Right renal pelvis (tissue), 4 donors: ENCODE results near the gene OS9. TPM values are rescaled to one million over a fixed set of nuclear protein-coding genes. Genes with fewer than 3 reads are reported as not detected.
"Not testable (repeated sequence)": the region's sequence is repeated elsewhere in the genome, so short reads cannot be mapped to it uniquely, and the experiment has no call there.

Experiments used
- DNase-seq, 4 donors: peaks; one replicate each; pipeline ENCODE4 v3.0.0-alpha.2; 2013; ENCODE audit warnings: low read depth in 4 of 4, low spot score in 3 of 4, missing footprints in 1 of 4
- polyA plus RNA-seq, 4 donors: library from polyadenylated mRNA; unstranded; fragments of 120-200 nt; gene quantifications; one replicate each; pipeline ENCODE4 v1.2.1, GENCODE V29; 2013; ENCODE audit not compliant: insufficient read length in 4 of 4

The OS9 gene
- polyA plus RNA-seq, 4 donors, result 209 to 223 (median 214) TPM

DNA sequence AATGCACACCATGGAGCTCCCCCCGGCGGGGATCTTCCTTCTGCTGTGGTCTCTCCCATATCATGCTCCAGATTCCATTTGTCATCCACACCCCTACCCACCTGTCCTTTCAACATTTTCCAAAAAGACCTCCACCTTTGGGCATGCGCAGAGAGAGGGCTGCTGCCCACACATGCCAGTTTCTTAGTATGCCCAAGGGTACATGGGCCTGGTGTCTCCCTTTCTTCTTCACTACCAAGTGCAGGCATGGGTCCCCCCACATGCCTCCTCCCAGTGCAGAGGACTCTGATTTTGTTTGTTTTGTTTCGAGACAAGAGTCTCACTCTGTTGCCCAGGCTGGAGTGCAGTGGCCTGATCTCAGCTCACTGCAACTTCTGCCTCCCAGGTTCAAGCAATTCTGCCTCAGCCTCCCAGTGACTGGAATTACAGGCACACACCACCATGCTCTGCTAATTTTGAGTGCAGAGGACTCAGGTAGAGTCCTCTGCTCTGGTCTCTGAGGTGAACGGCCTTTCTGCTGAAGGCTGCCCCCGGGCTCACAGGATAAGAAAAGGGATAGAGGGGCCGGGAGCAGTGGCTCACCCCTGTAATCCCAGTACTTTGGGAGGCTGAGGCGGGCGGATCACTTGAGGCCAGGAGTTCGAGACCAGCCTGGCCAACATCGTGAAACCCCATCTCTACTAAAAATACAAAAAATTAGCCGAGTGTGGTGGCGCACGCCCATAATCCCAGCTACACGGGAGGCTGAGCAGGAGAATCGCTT, 28.1 kb downstream of the OS9 start:
- DNase-seq, result not testable (repeated sequence)

DNA sequence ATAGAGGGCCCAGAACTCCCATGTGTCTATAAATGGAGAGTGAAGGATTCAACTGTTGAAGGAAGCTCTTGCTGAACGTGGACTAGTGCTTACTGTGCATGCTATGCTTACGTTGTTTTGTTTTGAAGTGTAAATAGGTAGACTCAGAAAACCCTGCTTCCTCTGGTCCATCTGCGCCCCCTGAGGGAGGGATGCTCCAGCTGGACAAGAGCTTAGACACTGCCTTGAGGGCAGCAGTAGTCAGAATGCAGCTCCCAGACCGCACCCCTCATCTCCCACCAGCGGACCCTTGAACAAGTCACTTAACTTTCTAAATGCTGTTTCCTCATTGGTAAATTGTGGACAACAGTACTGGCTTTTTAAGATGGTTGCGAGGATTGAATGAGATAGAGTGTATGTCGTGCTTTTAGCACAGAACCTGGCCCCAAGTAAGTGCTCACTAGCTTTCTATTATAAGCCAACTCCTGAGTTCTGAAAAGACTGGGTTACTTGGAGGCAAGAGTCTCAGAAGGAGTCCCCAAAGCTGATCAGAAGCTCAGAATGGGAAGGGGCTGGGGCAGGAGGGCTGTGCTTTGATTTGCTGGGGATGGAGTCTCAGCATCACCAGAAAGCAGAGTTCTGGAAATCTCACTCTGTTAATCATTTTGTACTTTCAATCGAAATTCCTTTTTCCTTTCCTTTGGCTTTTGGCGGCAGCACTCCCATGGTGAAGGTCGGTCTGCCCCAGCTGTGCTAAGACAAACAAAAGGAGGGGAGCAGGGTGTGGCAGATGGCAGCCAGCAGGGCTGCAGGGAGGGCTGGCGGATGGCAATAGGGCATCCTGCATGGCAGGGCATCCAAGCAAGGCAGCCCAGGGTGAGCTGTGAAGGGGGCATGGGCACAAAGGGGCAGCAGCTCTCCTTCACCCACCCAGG, 29.0 kb downstream of the OS9 start:
- DNase-seq, result no peak

DNA sequence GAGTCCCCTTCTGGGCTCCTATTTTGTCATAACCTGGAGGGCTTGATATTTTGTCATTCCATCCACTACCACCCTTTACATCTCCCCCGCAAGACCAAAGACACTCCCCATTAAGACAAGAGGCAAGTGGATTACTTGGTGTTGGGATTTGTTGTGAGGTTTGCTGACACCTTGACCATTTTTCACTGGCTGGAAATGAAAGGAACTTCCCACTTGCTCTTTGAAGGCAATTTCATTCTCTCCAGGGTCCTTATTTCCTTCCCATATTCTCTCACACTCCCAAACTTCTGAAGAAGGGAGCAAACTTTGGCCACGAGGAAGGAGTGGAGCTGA, 29.7 kb downstream of the OS9 start:
- DNase-seq, result no peak

DNA sequence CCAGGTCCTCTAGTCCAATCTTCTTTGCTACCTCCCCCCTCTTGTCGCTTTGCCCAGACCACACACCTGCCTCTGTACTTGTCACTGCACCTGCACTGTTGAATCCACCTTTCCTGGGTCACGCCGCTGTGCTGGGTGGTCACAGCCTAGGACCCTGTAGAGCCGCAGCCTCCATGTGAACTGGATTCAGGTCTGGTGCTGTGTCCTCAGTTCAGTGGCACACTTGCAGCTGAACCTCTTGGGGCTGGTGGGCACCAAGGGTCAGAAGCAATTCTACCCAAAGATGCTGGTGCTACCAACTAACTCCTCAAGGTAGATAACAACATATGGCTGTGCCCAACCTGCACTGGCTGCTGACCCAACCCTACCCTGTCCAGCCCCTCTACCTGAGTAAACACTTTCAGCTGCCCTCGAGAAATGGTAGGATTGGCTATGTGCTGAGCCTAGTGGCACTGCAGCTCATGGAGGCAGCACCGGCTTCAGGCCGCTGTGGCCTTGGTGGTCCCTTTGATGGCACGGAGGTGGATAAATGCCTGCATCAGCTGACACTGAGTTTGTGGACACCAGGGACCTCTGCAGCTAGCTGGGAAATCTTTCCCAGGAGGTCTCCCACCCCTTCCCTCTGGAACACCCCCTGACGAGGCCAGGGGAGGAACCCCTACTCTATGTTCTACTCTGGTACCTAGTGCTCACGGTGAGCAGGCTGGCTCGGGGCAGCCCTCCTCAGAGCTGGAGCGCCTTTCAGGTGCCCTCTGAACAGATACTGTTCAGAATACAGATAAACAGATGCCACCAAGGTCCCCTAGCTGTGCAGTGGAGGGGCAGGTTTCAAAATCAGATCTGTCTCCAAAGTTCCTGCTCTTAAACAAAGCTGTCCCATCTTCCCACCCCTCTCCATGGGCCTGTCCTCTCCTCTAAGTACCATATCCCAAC, 30.3 kb downstream of the OS9 start:
- no peak for DNase-seq

DNA sequence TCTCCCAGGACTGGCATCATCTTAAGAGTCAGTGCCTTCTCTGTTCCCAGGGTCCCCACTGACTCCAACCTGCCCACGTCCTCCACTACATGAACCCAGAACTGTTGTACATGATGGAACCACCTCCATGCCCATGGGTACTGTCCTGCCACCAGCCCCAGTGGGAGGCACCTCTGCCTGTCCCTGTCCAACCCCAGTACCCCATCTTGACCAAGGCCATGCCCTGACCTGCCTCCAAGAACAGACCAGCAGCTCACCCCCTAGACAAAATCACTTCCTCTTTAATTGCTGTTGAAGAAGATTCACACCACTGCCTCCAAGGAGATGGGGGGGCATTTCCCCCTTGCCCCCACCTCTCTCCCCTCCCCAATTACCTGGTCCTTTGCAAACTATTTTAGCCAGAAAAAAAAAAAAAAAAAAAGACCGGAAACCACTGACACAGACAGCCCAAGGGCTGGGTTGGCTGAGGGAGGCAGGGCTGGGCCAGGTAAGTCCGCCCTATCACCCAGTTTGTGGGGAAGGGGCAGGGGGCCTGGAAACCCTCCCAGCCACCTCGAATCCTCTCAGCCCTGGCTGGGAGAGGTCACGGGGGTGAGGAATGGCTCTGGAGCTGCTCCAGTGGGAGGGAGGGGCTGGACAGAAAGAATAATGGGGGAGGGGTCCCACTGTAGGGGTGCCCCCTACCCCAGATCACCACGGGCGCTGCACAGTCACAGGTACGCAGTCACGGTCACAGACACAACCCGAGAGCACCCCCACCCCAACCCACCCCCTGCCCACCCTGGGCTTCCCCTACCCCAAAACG, 31.2 kb downstream of the OS9 start:
- DNase-seq, result no peak

DNA sequence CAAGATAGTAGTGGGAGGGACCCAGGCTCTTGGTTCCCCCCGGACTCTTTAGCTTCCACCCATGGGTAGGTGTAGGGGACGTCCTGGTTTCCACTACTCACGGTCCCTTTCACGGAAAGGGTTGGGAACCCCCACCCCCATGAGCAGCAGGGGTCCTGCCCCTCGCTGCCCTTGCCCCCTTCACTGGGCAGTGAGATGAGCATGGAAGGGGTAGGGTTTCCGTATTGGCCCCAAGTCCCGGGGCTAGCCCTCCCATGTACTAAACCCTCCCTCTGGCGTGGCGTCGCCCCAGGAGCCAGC, 31.9 kb downstream of the OS9 start:
- DNase-seq, result no peak

DNA sequence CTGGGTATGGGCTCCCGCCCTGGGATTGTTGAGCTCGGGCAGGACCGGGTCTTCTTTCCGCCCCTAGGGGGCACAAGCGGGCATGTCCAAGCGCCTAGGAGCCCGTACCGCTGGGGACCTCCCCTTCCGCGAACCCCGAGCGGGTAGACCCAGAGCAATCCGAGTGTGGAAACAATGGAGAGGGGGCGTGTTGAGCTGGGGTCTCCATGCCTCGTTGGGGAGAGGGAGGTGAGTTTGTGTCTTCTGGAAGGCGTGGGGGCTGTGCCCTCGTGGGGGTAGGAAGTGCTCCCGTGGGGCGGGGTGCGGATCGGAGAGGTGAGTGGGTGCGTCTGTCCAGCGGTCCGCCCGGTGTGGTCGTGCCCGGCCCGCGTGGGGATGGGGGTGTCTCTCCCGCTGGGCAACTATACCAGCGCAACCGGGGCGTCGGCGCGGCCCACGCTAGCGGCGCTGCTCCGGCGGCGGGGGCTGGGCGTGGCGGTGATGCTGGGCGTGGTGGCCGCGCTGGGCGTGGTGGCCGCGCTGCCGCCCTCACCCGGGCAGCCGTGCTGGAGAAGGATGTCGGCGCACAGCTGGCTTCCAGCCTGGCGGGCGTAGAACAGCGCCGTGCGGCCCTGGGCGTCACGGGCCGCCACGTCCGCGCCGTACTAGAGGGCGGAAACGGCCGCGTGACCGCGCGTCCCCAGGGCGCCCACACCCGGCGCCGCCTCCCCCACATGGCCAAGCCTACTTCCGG, 32.4 kb downstream of the OS9 start:
- no peak for DNase-seq

DNA sequence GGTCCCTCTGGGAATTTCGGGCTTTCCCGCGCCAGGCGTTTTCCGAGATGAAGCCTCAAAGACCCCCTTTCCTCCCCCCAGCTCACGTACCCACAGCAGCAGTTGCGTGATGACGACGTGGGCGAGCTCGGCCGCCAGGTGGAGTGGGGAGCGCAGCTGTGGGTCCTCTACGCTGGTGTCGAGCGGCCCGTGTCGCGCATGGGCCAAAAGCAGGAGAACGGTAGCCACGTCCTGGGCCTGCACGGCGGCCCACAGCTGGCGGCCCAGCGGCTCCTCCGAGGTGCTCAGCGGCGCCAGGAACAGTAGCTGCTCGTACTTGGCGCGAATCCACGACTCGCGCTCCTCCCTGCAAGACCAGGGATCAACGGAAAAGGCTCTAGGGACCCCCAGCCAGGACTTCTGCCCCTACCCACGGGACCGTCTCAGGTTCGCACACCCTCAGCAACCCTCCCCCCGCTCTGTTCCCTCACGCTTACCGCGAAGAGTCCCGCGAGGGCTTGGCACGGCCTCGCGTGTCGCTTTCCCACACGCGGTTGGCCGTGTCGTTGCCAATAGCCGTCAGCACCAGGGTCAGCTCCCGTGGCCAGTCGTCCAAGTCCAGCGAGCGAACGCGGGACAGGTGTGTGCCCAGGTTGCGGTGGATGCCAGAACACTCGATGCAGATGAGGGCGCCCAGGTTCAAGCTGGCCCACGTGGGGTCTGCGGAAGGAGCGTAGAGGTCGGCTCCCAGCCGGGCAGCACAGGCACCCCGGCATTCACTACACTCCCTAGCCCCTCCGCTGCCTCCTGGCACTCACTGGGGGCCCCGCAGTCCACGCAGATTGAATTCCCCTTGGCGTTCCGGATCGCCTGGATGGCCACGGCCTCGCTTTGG, 33.2 kb downstream of the OS9 start:
- no peak for DNase-seq

DNA sequence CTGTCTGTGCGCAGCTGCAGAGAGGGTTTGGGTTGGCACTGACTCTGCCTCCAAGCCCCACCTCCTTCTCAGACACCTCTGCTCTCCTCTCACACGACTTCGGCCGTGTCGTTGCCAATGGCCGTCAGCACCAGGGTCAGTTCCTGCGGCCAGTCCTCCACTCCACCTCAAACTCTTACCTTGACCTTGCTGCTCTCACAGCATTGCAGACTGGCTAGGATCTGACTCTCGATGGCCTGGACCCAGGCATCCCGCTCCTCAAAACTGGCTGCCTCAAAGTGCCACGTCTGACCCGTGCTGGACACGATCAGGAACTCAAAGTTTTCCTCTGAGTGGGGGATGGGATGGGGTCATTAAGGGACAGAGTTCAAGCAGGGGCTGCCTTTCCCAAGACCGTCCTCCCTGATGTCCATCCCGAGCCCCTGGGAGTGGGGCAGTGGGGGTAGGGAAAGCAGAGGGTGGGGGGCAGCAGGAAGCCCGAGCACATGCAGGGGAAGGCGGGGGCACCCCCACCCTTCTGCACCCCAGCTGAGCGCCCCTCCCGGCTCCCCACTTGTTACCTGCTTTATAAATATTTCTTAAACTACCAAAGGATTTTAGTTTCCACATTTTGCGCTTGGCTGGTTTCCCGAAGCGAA, 33.9 kb downstream of the OS9 start:
- no peak for DNase-seq

DNA sequence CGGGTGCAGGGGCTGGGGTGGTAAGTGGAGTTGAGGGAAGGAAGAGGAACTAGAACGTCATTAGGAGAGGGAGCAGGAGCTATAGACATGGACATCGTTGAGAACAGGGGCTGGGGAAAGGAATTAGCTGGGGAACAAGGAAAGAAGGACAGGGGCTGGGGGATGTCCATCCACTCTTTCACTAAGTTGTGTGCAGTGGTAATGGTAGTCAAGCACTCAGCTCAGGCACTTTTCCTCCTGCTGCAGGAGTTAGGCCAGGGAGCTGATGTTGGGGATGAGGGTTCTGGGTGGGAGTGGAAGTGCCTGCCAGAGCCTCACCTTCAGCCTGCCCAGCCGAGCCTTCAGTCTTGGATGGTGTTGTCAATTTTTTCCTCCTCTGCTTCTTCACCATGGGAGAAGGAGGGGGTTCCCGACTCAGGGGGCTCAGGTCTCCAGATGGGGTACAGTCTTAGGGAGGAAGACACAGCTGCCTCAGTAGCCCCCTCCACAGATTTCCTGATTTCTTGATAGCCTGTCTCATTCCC, 35.5 kb downstream of the OS9 start:
- DNase-seq, result no peak

DNA sequence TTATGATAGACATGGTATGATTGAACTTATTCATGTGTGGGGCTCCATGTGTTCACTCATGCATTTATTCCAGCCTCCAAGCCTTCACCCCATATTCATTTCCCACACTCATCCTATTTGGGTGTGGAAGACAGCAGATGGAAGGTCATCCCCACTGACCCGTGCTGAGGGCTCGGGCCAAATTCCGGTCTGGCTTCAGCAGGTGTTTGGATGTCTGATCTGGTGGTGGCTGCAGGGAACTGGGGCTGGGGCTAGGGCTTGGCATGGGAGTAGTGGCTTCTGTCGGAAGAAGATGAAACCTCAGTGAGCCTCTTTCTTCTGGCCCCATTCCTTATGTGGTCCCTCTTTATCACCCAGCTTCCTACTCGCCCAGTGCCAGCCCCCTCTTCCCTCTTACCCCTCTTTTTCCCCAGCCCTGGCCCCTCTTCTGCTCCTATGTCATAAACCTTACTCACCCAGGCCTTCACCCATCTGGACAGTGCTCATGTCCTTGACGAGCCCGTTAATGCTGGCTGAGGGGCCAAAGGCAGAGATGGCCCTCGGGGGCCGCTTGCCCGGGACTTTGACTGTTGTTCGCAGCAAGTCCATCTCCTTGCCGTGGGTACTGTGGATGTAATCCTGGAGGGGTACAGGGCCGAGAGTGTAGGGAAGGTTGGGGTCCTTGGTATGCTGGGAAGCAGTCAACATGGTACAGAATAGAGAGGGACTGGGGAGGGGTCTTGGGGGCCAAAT, 36.6 kb downstream of the OS9 start:
- no peak for DNase-seq

DNA sequence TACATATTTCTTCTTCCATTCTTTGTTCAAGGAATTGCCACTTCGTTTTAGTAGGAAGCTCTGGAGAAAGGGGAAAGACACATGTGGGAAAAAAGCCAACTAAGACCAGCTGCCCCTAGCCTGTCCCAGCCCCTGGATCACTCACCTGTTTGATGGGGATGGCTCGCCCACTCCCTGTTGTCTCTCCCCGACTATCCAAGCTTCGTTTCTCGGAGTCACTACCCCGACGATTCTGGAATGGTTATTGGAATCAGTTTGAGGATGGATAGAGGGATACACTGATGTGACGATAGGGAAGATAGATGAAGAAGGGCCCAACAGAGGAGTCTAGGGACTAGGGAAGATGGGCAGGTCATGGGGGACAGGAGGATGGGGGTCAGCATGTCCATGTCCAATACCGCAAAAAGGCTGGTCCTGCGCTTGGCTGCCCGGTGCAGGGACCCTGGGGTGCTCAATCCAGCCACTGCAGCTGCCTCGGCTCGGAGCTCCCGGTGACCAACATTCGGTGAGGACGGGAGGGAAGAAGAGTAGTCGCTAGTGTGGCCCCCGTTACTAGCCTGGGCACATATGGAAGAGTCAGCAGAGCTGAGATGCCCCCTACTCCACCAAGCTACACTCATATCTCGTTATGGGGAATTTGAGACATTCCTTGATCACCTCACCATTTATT, 37.6 kb downstream of the OS9 start:
- no peak for DNase-seq

DNA sequence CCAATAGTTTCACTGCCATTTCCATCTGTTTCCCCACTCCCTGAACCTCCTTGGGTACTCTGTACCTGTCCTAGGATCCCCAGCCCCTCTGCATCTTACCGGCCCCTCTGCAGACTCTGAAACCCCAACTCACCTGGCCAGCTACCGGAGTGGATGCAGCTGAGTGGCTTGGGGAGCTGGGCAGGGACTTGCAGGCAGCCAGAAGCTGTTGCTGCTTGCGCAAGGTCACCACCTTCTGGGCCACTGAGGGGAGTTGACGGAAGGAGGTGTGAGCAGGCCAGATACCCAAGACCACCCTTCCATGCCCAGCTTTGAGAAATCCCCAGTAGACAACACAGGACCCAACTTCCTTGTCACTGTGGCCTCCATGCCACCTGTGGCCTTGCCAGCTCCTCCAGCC, 38.3 kb downstream of the OS9 start:
- DNase-seq, result no peak

DNA sequence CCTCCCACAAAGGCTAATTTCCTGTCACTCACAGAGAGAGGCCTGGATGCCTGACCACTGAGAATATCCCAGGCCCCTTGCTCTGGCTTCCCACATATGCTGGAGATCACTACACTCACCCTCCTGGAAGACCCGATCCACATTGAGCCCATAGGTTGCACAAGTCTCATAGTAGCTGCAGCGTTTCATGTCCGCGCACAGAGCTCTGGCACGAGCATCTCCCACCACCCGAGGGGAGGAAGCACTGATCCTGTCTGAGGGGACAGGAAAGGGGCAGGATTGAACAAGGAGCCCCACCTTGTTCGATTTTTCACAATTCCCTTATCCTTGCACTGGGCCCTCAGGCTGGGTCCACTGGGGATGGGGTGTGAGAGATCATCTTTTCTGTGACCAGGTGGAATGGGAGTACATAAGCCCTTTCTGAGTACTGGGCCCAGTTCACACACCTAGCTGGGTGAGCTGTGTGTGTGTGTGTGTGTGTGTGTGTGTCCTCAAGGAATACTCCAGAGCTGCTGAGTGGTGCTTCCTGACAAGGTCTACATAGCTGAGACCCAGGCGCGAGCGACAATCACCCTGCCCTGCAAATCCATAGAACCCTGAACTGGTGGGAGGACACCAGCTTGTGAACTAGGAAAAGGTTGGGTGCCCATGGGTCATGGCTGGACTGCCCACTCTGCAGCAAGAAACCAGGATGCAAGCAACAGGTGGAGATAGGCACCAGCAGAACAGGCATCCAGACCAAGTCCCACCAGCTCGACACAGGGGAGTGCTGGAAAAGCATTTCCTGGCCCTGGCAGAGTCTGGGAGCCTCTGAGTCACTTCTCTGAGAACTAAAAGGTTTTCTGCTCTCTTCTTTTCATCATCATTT, 39.0 kb downstream of the OS9 start:
- no peak for DNase-seq

DNA sequence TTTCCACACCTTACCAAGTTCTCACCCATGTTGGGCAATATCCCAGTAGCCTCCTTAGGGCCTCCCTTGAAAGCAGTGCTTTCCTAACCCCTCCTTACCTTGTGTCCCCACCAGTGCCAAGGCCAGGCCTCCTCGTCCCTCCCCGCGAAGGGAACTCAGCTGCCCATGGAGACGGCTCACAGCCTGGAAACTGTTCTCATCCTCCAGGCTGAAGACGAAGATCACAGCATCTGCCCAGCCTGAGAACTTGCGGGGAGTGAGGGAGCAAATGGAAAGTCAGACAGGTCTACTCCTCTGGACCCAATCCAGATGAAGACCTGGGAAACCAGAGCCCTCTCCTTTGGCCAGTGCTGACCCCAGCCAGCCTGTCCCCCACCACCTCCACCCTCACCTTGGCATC, 40.0 kb downstream of the OS9 start:
- no peak for DNase-seq

DNA sequence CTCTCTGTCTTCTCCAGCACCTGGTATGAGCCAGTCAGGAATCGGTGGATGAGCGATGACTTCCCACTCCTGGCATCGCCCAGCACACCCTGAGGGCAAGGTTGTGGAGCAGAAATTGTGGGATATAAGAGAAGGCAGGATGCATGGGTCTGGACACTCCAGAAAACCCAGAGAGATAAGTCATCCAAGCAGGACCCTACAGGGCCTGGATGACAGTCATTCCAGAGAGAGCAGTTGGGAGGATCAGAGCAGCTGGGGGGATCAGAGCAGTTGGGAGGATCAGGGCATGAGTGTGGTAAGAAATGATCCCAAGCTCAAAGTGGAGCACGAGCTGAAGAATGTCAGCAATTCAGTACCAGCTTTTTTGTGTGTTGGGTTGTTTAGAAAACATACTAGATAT, 40.7 kb downstream of the OS9 start:
- no peak for DNase-seq
